ENCODE results near the gene CATSPERD. TPM values are rescaled to one million over a fixed set of nuclear protein-coding genes. Genes with fewer than 3 reads are reported as not detected.

CATSPERD gene
- total RNA-seq, 1 experiment from 2014 or later, result not detected

- Histone ChIP-seq H3K4me2 (ENCODE audit: insufficient read depth, insufficient read length, low read length) (peak within 1 kb of the TSS; percentile 28), H3T11ph (ENCODE audit: low read length) (no peak within 1 kb of the TSS), H2BK5ac (ENCODE audit: insufficient read length, low read length) (no peak within 1 kb of the TSS), H3K4me1 (ENCODE audit: insufficient read depth, low read length) (no peaks in the 10 kb centered on the region), H2AFZ (ENCODE audit: low read length) (no peak within 1 kb of the TSS), H3K14ac (ENCODE audit: insufficient read depth, low read length) (peak within 1 kb of the TSS; percentile 29; the same call in 1 of the 2 replicates), H3K23ac (ENCODE audit: insufficient read length, low read depth, low read length) (no peak within 1 kb of the TSS), H4K8ac (replicated peaks; ENCODE audit: insufficient read length, low read depth, low read length) (no peak within 1 kb of the TSS), H3K79me1 (ENCODE audit: insufficient read depth, low read depth, low read length, poor library complexity, severe bottlenecking) (no peaks in the 10 kb centered on the region), H3K18ac (ENCODE audit: insufficient read length, low read depth, low read length) (peak within 1 kb of the TSS; percentile 61), H3K79me2 (ENCODE audit: insufficient read depth, low read length) (no peaks in the 10 kb centered on the region), H4K20me1 (ENCODE audit: control insufficient read depth, insufficient read depth, insufficient read length) (no peaks in the 10 kb centered on the region), H4K91ac (ENCODE audit: insufficient read length, low read depth, low read length) (no peak within 1 kb of the TSS), H3K23me2 (ENCODE audit: insufficient read length, low read depth, low read length, poor library complexity, severe bottlenecking) (no peaks in the 10 kb centered on the region), H2AK5ac (ENCODE audit: insufficient read length, low read length) (no peak within 1 kb of the TSS), H3K27ac (ENCODE audit: insufficient read length, low read depth, low read length) (peak within 1 kb of the TSS; percentile 2), H2BK20ac (ENCODE audit: low read depth, low read length, poor library complexity, severe bottlenecking) (no peak within 1 kb of the TSS), H3K27me3 (ENCODE audit: insufficient read depth, low read length) (no peaks in the 10 kb centered on the region), H2BK12ac (ENCODE audit: insufficient read length, low read depth, low read length) (no peak within 1 kb of the TSS), H4K5ac (ENCODE audit: insufficient read length, low read depth, low read length) (no peak within 1 kb of the TSS), H3K9me3 (ENCODE audit: control insufficient read depth, low read depth, low read length) (no peaks in the 10 kb centered on the region), H3K4ac (ENCODE audit: low read depth, low read length) (no peak within 1 kb of the TSS; the same call in 1 of the 2 replicates), H3K56ac (ENCODE audit: insufficient read length, low read depth, low read length) (no peak within 1 kb of the TSS), H2BK120ac (ENCODE audit: low read depth, low read length, poor library complexity, severe bottlenecking) (no peak within 1 kb of the TSS), H3K9ac (ENCODE audit: extremely low read depth, insufficient read length, low read length) (peak within 1 kb of the TSS; percentile 49), H2BK15ac (ENCODE audit: low read depth, low read length) (no peak within 1 kb of the TSS)
- peak within 1 kb of the TSS; percentile 100 for H3K27ac Mint-ChIP-seq
- DNase-seq, result peak; percentile 99
- H3K36me3 Mint-ChIP-seq (ENCODE audit: insufficient read depth in 1 of 3, low read depth in 3 of 3), result peaks cover 23 to 41% (median 35%) of the 10 kb centered on the region in 3 experiments
- H3K4me1 Mint-ChIP-seq, result peaks cover 0 to 8% of the 10 kb centered on the region in 2 experiments; a peak in 3 of 4 replicates
- no CpG with 5 or more reads among the region's 72 CpGs for WGBS (ENCODE audit: extremely low coverage, insufficient read length, low lambda C conversion rate)
- H3K4me3 Mint-ChIP-seq, result peak within 1 kb of the TSS; percentile 100
- H3K9me3 Mint-ChIP-seq, result no peaks in the 10 kb centered on the region; a peak in 2 of 5 replicates
- H3K27me3 Mint-ChIP-seq (ENCODE audit: low read depth), result peaks cover 2% of the 10 kb centered on the region
- TF ChIP-seq CTCF (conservative IDR thresholded peaks at IDR 0.05), result no peak
Observed at GRCh38 chr19:5790559-5791520, 70.4 kb downstream of the CATSPERD start, which contains the start of gene DUS3L. Gene DUS3L, minus strand, starts transcription at chr19:5791163. Its CDS starts 22 bp downstream, at chr19:5791141.

Data from H9 (cell line).